ENCODE measurements around the gene CCDC201. TPM values are rescaled to one million over a fixed set of nuclear protein-coding genes. Genes with fewer than 3 reads are reported as not detected.

Gene CCDC201
- polyA plus RNA-seq, 1 of the 3 experiments (the other 2 are of a cell fraction): not detected

DNA sequence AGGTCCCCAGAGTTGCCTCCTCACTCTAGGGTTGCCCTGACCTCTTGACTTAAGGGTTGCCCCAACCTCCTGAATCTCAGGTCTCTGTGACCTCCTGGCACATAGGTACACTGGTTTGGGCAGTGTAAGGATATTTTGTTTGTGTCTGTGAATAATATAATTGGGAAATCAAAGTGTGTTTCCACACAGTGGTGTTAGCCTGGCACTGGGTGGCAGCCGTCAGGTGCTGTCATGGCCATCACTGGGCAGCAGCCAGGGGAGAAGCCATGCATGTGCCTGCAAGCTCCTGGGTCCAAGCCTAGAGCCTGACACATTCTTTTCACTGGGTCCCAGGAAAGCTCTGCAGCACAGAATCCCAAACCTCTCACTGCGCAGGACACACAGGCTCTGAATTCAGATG is 3.6 kb upstream of the CCDC201 start (continued):
- TF ChIP-seq YY1 (IDR thresholded peaks at IDR 0.05; ENCODE audit: low read depth): no peak
- no peak for TF ChIP-seq EP300 (IDR thresholded peaks at IDR 0.05; ENCODE audit: borderline replicate concordance in 1 of 2, low read depth in 1 of 2, low read length in 1 of 2)

DNA sequence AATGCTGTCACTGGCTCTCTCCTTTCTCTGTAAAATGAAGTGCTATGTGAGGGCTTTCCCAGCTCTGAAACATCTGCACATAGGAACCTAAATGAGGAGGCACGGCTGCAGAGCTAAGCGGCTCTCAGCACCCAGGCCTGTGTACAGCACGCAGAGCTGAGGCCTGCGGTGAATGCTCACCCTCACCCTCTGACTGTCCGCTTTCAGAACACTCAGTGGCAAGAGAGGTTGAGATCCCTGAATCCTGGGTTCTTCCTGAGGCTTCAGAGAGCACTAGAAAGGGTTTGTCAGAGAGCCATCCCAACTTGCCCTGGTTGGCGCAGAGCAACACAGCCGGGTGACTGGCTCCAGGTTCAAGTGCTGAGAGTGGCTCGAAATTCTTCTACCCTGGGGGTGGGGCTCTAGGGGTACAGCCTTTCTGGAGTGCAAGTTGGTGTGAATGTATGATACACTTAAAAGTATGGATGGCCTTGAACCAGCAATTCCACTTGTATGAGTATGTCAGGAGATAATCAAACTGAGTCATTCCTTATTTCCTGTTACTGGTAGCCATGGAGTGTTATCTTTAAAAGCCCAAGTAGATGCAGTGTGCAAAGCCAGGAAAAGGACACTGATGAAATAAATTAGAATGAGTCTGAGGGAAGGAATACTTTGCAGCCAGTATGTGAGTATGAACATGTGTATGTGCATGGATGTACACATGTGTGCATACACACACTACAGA is 1.7 kb upstream of the CCDC201 start:
- Histone ChIP-seq H4K20me1 (ENCODE audit: insufficient read depth) (no peaks in the 10 kb centered on the region), H3F3A (replicated peaks; ENCODE audit: insufficient read depth) (peaks cover 12% of the 10 kb centered on the region), H3K9ac (no peak overlapping the region), H3K79me2 (ENCODE audit: insufficient read depth) (no peaks in the 10 kb centered on the region), H3K27me3 (ENCODE audit: insufficient read depth) (no peaks in the 10 kb centered on the region), H3K36me3 (replicated peaks in 1 of 2; ENCODE audit: control insufficient read depth in 1 of 2, insufficient read depth in 2 of 2, low read length in 1 of 2) (no peaks in the 10 kb centered on the region), H3K4me3 (ENCODE audit: low read depth in 2 of 2, low read length in 1 of 2) (no peak overlapping the region), H3K4me1 (ENCODE audit: control insufficient read depth in 1 of 2, insufficient read depth in 2 of 2, low read depth in 1 of 2, low read length in 1 of 2) (peaks cover 0 to 5% of the 10 kb centered on the region in 2 experiments; a peak in 3 of 4 replicates), H3K9me2 (no peaks in the 10 kb centered on the region), H3K27ac (ENCODE audit: low read depth in 2 of 2, low read length in 1 of 2) (peak overlapping the region in 1 of 2 experiments; percentile 56; a peak in 2 of 4 replicates), H3K9me3 (no peaks in the 10 kb centered on the region), H2AFZ (ENCODE audit: low read depth) (no peak overlapping the region), H3K4me2 (peak overlapping the region; percentile 39; the same call in 1 of the 2 replicates)
- ChIA-PET CTCF (interaction anchor here (0.9 to 1.2 kb wide), 2 partner anchors 9 to 48 kb away, joined by 3 read pairs; no protein-coding TSS in a partner anchor), POLR2A (no interaction called here)
- 0 out of 2 replicates have a peak, but pooled peaks have one; percentile 13 for TF ChIP-seq ELF1 (IDR thresholded peaks at IDR 0.05)
- no peak for TF ChIP-seq SMC3 (IDR thresholded peaks at IDR 0.05; ENCODE audit: low read depth, low read length)
- TF ChIP-seq FOSL2 (IDR thresholded peaks at IDR 0.05; ENCODE audit: borderline replicate concordance, low read depth): peak; percentile 92
- no peak for TF ChIP-seq TEAD4 (IDR thresholded peaks at IDR 0.05; ENCODE audit: borderline replicate concordance, insufficient read depth)
- TF ChIP-seq JUND (IDR thresholded peaks at IDR 0.05): peak; percentile 88
- TF ChIP-seq REST (IDR thresholded peaks at IDR 0.05; ENCODE audit: low read depth, low read length): no peak
- no peak for TF ChIP-seq RAD21 (IDR thresholded peaks at IDR 0.05; ENCODE audit: low read length)
- TF ChIP-seq MAX (IDR thresholded peaks at IDR 0.05; ENCODE audit: low read depth): no peak
- peak; percentile 61 for TF ChIP-seq NFIC (IDR thresholded peaks at IDR 0.05; ENCODE audit: borderline replicate concordance)
- no peak for TF ChIP-seq TAF1 (IDR thresholded peaks at IDR 0.05; ENCODE audit: borderline replicate concordance, low read depth, low read length)
- TF ChIP-seq CHD2 (IDR thresholded peaks at IDR 0.05; ENCODE audit: low read length, partially characterized antibody): no peak
- no peak for TF ChIP-seq USF1 (IDR thresholded peaks at IDR 0.05; ENCODE audit: borderline replicate concordance, low read depth)
- TF ChIP-seq ZBTB33 (IDR thresholded peaks at IDR 0.05; ENCODE audit: borderline replicate concordance, low read depth): no peak
- TF ChIP-seq EP300 (IDR thresholded peaks at IDR 0.05; ENCODE audit: borderline replicate concordance in 1 of 2, low read depth in 1 of 2, low read length in 1 of 2): peak in 1 of 2 experiments; percentile 75; a peak in 1 of 4 replicates
- peak; percentile 33; the same call in 1 of the 2 replicates for TF ChIP-seq RXRA (IDR thresholded peaks at IDR 0.05; ENCODE audit: borderline replicate concordance, low read depth)
- TF ChIP-seq PBX3 (IDR thresholded peaks at IDR 0.05): peak; percentile 54; the same call in 1 of the 2 replicates
- peak; percentile 73 for TF ChIP-seq TCF12 (IDR thresholded peaks at IDR 0.05)
- DNase-seq: no peak
- WGBS (ENCODE audit: low lambda C conversion rate): 68% methylated on average over 5 of the region's 8 CpGs
